Measurements from ENCODE around the gene DLX6. TPM values are rescaled to one million over a fixed set of nuclear protein-coding genes. Genes with fewer than 3 reads are reported as not detected.

Gene DLX6
- total RNA-seq, 1 experiment from 2014 or later = not detected

DNA sequence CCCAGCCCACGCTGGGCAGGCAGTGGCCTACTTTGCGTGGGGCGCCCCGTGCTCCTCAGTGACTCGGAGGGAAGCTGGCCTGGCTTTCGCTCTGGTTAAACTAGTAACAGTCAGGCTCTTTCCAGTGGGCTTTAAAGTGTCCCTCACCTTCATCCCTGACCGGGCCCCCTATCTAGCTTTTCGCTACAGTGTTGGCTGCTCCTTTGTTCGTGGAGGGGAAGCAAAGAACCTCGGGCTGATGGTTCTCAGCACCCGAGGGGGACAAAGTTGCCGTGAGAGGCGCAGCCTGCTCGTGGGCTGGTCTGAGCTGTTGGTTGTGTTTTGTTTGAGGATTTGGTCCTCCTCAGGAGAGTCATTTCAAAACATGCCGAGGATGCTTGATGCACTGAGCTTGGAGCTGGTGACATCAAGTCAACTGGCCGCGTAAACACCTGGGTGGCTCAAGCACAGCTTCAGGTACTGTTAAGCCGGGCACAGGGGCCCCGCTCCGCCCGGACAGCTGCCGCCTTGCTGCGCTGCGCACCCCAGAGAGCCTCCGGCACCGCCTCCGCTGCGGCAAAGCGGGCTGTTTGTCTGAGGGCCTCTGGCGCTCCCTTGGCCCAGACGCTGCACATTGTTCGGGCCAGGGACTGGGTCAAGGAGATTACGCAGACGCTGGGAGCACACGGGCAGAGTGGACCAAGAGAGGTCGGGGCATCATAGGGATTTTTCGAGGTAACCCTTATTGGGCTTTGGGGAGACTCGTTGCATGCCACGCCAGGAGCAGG is 1.6 kb downstream of the DLX6 start:
- no peak overlapping the region for H2AFZ ChIP-seq
- POLR2A ChIA-PET (ENCODE audit: unreplicated experiment) = no interaction called here
- no peaks in the 10 kb centered on the region for H3K9me3 ChIP-seq (ENCODE audit: insufficient read depth, low read depth)
- no peak overlapping the region for H3K4me3 ChIP-seq
- no peak for DNase-seq
- BruUV-seq (replicated peaks) = no TSS peak
- CTCF ChIA-PET = interaction anchor here (0.6 kb wide), 1 partner anchor 150 kb away, joined by 3 read pairs; no protein-coding TSS in a partner anchor
- no peaks in the 10 kb centered on the region for H3K79me2 ChIP-seq (ENCODE audit: low read depth)
- intact Hi-C loops (cut with micrococcal nuclease; ENCODE audit: unreplicated experiment) = no loop called here
- no peaks in the 10 kb centered on the region for H4K20me1 ChIP-seq (ENCODE audit: insufficient read depth)
- H3K4me1 ChIP-seq (replicated peaks; ENCODE audit: insufficient read depth) = no peaks in the 10 kb centered on the region
- H3F3A ChIP-seq (ENCODE audit: insufficient read depth, low read depth) = no peaks in the 10 kb centered on the region
- H3K36me3 ChIP-seq (ENCODE audit: low read depth) = no peaks in the 10 kb centered on the region
- H3K9me2 ChIP-seq (ENCODE audit: insufficient read depth) = no peaks in the 10 kb centered on the region
- TF ChIP-seq, protein P1, sequence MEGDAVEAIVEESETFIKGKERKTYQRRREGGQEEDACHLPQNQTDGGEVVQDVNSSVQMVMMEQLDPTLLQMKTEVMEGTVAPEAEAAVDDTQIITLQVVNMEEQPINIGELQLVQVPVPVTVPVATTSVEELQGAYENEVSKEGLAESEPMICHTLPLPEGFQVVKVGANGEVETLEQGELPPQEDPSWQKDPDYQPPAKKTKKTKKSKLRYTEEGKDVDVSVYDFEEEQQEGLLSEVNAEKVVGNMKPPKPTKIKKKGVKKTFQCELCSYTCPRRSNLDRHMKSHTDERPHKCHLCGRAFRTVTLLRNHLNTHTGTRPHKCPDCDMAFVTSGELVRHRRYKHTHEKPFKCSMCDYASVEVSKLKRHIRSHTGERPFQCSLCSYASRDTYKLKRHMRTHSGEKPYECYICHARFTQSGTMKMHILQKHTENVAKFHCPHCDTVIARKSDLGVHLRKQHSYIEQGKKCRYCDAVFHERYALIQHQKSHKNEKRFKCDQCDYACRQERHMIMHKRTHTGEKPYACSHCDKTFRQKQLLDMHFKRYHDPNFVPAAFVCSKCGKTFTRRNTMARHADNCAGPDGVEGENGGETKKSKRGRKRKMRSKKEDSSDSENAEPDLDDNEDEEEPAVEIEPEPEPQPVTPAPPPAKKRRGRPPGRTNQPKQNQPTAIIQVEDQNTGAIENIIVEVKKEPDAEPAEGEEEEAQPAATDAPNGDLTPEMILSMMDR (conservative IDR thresholded peaks at IDR 0.05) = no peak
- no peak for TF ChIP-seq EZH2 (IDR thresholded peaks at IDR 0.05; ENCODE audit: low read depth)
- H3K4me2 ChIP-seq = no peak overlapping the region
- H3K27me3 ChIP-seq (ENCODE audit: insufficient read depth, low read depth) = peaks cover 22% of the 10 kb centered on the region
- no peak overlapping the region for H3K27ac ChIP-seq

DNA sequence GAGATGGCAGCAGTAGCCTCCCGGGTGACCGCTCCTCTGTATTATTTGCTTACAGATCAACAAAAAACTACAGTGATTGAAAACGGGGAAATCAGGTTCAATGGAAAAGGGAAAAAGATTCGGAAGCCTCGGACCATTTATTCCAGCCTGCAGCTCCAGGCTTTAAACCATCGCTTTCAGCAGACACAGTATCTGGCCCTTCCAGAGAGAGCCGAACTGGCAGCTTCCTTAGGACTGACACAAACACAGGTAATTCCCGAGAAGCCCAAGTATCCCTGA is 2.2 kb downstream of the DLX6 start:
- Histone ChIP-seq H3K36me3 (ENCODE audit: low read depth) (no peaks in the 10 kb centered on the region), H3K27me3 (ENCODE audit: insufficient read depth, low read depth) (peaks cover 27% of the 10 kb centered on the region), H3F3A (ENCODE audit: insufficient read depth, low read depth) (no peaks in the 10 kb centered on the region), H3K4me2 (no peak overlapping the region), H3K27ac (no peak overlapping the region), H3K9me3 (ENCODE audit: insufficient read depth, low read depth) (no peaks in the 10 kb centered on the region), H3K4me1 (replicated peaks; ENCODE audit: insufficient read depth) (no peaks in the 10 kb centered on the region), H4K20me1 (ENCODE audit: insufficient read depth) (no peaks in the 10 kb centered on the region), H3K79me2 (ENCODE audit: low read depth) (no peaks in the 10 kb centered on the region), H3K4me3 (no peak overlapping the region), H2AFZ (no peak overlapping the region), H3K9me2 (ENCODE audit: insufficient read depth) (no peaks in the 10 kb centered on the region)
- BruUV-seq (replicated peaks) = no TSS peak
- POLR2A ChIA-PET (ENCODE audit: unreplicated experiment) = no interaction called here
- CTCF ChIA-PET = no interaction called here
- no peak for DNase-seq
- intact Hi-C loops (cut with micrococcal nuclease; ENCODE audit: unreplicated experiment) = no loop called here
- TF ChIP-seq, protein P1 (conservative IDR thresholded peaks at IDR 0.05) = no peak
- TF ChIP-seq EZH2 (IDR thresholded peaks at IDR 0.05; ENCODE audit: low read depth) = no peak

DNA sequence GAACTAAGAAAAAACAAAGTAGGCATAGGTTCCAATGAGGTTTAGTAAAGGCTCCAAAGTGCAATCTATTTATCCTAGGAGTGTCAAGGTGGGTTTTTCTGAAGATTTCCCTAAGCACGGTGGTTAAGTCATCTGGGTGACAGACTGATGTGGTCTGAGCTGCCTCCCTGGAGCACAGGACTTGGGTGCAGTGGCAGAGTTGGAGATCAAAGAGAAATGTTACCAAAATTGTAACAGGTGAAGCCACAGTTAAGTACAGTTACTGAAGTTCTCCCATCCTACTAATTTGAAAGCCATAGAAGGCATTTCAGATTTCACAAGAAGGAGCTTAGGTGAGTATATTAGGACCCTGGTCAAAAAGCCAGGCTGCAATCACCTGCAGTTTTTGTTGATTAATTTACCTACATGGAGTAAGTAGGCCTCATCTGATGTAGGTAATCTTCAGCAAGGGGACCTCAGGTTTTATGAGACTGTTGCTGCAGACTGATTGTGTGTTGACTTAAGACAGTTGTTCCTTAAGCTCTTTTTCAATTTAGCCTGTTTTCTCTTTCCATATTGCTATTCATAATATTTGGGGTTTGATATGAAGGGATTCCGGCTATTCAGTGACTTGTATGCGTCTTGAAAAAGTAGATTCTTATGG is 3.0 kb downstream of the DLX6 start:
- Histone ChIP-seq H3F3A (ENCODE audit: insufficient read depth, low read depth) (no peaks in the 10 kb centered on the region), H2AFZ (no peak overlapping the region), H3K9me3 (ENCODE audit: insufficient read depth, low read depth) (no peaks in the 10 kb centered on the region), H3K4me3 (no peak overlapping the region), H3K4me2 (no peak overlapping the region), H3K27ac (no peak overlapping the region), H3K9me2 (ENCODE audit: insufficient read depth) (no peaks in the 10 kb centered on the region), H3K27me3 (ENCODE audit: insufficient read depth, low read depth) (peaks cover 32% of the 10 kb centered on the region), H3K4me1 (replicated peaks; ENCODE audit: insufficient read depth) (no peaks in the 10 kb centered on the region), H3K36me3 (ENCODE audit: low read depth) (no peaks in the 10 kb centered on the region), H4K20me1 (ENCODE audit: insufficient read depth) (no peaks in the 10 kb centered on the region), H3K79me2 (ENCODE audit: low read depth) (no peaks in the 10 kb centered on the region)
- CTCF ChIA-PET = interaction anchor here (0.5 to 0.6 kb wide), 2 partner anchors 1092 to 1133 kb away, joined by 3 to 6 read pairs; no protein-coding TSS in a partner anchor
- intact Hi-C loops (cut with micrococcal nuclease; ENCODE audit: unreplicated experiment) = no loop called here
- POLR2A ChIA-PET (ENCODE audit: unreplicated experiment) = no interaction called here
- no TSS peak for BruUV-seq (replicated peaks)
- no peak for DNase-seq
- TF ChIP-seq EZH2 (IDR thresholded peaks at IDR 0.05; ENCODE audit: low read depth) = no peak
- TF ChIP-seq, protein P1 (conservative IDR thresholded peaks at IDR 0.05) = no peak
